Activated T-helper 9 cell treated with anti-CD3 and anti-CD28 coated beads, Interleukin-2, amount 50 U/mL, for 16 hours (primary cell): Measurements from ENCODE around the gene PTGIS.
"Not testable (repeated sequence)": the region's sequence is repeated elsewhere in the genome, so short reads cannot be mapped to it uniquely, and the experiment has no call there.

Experiments used
- DNase-seq: peaks from one replicate; pipeline ENCODE4 v3.0.0-alpha.2; 2020; ENCODE audit warnings: low read depth

Gene PTGIS

GRCh38 chr20:49579874-49580812 lies 12.2 kb upstream of the PTGIS start:
- no peak for DNase-seq

DNA sequence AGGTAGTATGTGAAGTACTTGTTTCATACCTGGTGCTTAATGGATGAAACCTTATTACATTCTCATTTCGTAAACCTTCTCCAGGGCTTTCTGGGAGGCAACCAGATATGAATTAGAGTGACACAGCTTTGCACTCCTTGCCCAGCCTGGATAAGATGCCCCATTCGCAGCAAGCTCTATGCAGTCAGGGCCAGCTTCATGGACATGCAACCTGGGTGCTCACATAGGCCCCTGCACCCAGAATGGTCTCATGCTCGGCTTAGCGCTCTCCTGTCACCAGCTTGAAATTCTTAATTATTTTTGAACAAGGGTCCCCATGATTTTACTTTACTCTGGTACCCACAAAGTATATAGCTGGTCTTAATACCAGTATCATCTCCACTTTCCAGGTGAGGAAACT lies 11.3 kb upstream of the PTGIS start:
- DNase-seq: no peak

GRCh38 chr20:49578436-49578835 lies 10.5 kb upstream of the PTGIS start:
- no peak for DNase-seq

DNA sequence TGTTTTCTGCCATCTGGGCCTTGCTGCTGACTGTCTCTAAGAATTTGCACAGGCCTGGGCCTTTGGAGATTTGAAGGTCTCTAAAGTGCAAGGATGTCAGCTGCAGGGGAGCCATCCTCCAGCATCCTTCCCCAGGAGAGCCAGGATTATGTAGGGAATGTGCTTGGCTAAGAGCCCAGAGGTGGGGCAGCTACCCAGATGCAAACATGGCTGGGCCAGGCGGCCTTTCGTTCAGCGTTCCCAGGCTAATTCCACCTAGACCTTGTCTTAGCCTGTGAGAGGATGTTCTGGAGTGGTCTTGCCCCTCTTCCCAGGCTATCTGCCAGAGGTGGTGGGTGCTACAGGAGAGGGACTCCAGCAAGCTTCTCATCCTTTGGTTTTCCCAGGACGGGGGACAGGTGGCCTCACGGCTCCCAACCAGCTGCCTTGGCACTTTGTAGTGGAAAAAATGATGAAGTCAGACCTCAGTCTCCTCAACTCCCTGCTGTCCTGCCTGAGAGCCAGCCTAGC lies 7.7 kb upstream of the PTGIS start:
- DNase-seq: no peak

DNA sequence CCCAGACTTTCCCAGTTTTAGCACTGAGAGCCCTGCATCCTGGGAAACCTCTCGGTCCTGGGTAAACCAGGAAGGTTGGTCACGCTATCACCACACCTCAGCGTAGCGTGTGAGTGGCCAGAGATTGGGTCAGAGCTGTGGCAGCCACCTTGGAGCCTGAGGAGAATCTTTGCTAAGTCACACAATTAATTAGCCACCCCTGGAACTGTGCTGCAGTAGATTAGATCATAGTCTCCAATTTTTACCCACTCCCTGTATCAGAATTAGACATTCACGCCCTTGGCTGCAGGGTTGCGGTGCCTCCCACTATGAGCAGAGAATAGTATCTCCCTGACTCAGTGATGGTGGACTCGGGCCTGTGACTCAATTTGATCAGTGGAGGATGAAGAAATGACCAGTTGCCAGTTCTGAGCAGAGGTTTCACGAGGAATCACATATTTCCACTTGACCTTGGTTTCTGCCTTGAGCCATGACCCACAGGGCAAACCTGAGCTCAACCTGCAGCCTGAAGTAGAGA lies 6.0 kb upstream of the PTGIS start:
- no peak for DNase-seq

GRCh38 chr20:49572857-49573256 lies 4.9 kb upstream of the PTGIS start:
- DNase-seq: no peak

DNA sequence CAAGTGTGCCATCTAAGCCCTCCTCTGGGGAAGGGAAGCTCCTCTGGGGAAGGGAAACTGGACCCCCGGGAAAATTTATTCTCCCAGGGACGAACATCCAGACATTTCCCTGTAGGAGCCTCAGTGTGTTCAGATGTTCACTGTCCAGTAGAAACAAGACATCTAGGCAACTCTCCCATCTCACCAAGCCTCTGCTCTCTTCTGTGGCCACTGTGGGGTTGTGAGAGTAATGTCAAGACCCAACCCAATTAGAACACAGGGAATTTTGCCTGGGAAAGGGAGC lies 3.6 kb upstream of the PTGIS start:
- DNase-seq: no peak

DNA sequence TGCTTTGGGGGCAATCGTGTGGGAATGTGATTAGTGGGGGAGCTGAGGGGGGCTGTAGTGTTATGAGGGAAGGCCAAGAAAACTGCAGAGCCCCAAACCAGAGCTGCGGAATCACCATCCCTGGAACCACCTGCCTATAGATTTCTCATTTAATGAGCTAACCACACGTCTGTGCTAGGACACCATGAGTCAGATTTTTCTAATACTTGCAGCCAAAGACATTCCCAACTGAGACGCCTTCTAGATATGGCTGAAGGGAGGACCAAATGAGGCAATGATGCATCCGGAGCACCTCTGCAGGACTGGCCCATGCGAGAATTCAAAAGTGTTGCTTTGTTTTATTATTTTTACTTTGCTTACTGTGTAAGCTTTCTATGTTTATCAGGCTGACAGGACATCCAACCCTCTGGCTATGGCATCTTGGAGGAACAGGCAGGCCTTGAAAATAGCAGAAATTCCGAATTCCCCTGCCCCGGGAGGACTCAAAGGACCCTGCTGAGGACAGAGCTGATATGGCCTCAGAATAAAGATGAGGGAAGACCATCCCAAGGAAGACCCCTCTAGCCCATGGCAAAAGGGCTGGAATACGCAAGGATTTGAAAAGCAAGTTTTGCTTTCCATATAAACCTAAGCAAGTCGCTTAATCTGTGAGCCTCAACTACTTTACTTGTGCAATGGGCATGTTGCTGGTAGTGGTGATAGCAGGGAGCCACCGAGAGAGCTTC lies 3.1 kb upstream of the PTGIS start:
- DNase-seq: no peak

DNA sequence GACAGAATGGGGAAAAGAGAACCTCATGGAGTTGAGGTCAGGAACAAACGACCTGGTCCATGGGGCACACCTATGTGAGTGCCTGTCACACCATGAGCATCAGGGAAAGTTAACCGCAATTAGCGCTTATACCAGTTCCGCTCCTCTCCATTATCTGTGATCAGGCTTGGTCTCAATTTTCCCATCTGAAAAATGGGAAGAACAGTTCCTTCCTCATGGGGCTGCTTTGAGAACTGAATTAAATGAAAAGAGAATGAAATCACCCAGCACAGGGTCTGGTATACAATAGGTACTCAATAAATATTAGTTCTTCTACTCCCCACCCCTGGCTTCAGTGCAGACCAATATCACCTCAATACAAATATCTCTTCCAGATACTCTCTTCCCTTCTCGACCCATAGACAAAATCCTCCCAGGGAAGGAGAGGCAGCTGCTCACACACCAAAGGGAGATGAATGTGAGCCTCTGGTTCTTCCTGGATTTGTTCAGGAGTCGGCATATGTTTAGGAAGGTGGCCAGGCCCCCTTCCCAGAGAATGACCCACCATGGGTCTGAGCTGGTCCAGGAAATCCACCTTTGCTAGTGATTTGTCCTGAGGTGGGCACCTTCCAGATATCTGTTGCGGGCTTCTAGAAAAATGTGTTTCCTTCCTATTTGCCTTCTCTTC lies 2.4 kb upstream of the PTGIS start:
- DNase-seq: no peak

- no peak for DNase-seq
Measured at GRCh38 chr20:49569411-49570115, 1.6 kb upstream of the PTGIS start.

- no peak for DNase-seq
Measured at GRCh38 chr20:49568278-49569151, 578 bp upstream of the PTGIS start.

DNA sequence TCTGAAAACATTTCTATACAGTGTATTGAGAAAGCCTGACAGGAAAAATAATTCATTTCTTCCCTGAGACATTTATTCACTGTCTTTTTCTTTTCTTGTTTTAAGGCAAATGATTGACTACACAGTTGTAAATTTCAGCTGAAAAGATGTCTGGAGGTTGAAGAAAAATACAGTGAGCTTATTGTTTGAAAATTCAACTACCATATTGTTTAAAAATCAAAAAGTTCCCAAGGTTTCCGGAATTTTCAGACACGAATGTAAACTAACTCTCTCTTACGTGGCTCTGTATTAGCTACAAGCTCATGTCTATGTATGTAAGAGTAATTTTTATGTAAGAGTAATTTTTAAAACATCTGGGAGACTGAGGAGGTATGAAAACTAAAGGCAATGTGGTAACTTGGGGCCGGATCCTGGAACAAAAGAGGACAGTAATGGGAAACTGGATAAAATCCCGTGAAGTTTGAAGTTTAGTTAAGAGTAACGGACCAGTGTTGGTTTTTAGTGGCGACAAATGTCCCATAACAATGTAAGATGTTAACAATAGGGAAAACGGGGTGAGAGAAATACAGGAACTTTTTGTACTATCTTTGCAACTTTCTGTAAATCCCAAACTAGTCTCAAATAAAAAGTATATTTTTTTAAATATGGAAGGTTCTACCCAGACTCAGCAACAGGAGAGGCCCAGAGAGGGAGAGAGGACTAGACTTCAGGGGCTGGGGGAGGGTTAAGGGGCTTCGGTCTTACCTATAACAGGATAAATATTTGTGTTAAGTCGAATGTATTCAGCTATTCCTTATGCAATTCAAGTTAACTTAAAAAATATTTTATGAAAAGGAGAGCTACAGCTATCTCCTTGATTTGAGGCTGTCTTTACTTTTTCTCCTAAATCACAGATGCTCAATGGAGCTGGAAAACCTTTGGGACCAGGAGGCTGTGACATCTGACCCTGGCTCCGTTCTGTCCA lies 1.3 kb downstream of the PTGIS start:
- DNase-seq: no peak

GRCh38 chr20:49564991-49565390 lies 2.9 kb downstream of the PTGIS start:
- DNase-seq: not testable (repeated sequence)

GRCh38 chr20:49563015-49563980 lies 4.6 kb downstream of the PTGIS start:
- no peak for DNase-seq

DNA sequence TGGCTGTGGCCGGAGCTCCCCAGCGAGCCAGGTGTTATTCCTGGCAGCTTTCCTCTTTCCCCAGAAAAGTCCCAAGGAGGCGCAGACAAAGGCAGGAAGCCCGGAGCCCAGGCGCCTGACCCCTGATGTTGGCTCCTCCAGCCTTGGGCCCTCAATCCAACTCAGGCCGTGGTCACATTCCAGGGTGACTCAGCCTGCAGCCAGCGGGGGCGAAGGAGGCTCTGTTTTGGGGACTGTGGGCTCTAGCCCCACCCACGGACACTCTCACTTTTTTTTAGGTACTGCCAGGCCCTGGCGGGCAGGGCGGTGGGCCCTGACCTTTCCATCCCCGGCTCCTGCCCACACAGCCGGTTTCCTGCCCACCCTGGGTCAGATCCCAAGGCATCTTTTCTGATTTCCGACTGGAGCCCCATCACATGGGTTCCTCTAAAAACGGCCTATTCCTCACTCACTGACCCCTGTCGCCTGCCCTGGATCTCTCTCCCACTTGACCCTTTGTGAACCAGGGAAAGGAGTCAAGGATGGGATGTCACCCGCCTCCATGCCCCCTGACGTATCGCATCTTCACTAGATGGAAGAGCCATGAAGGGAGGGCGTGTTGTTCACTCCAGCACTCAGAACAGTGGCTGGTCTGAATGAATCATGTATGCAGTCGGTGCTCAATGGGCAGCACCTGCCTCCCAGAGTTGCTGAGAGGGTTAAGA lies 5.5 kb downstream of the PTGIS start:
- DNase-seq: no peak

DNA sequence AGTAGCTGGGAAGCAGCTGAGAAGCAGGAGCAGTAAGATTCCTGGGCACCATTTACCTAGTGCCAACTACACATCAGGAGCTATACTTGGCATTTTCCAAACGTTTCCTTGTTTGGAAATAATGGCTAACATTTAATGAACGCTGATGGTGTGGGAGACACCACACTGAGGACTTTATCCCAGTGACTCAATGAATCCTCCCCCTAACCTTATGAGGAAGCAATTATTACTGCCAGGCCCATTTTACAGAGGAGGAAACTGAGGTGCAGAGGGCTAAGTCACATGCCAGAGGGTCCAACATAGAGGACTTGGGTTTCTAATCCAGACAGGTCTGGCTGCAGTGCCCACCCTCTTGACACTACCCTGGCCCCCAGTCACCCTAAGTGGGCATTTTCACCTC lies 6.1 kb downstream of the PTGIS start:
- DNase-seq: no peak

GRCh38 chr20:49561256-49561655 lies 6.7 kb downstream of the PTGIS start:
- DNase-seq: no peak

DNA sequence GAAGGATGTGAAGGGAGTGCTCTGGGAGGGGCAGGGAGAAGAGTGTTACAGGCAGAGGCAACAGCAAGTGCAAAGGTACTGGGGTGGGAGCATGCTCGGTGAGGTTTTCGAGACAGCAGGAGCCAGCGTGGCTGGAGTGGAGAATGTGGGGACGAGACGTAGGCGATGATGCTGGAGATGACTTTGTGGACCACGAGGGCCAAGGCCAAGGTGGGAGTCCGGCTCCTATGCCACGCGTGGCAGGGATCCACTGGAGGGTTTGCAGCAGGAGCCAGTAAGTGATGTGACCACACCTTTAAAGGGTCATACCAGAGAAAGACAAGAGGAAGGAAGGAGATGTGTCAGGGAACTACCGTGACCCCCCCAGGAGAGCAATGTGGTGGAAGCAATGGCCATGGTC lies 7.3 kb downstream of the PTGIS start:
- no peak for DNase-seq
